HG03159 (cell line): ENCODE measurements around the gene PHKG1.
"Not testable (repeated sequence)": the region's sequence is repeated elsewhere in the genome, so short reads cannot be mapped to it uniquely, and the experiment has no call there.

Source experiments
- ATAC-seq: cut with Tn5 transposase; IDR thresholded peaks from one replicate; pipeline ENCODE4 v1.9.1; 2021; ENCODE audit warnings: mild to moderate bottlenecking, moderate library complexity; ENCODE audit not compliant: unreplicated experiment

The PHKG1 gene

DNA sequence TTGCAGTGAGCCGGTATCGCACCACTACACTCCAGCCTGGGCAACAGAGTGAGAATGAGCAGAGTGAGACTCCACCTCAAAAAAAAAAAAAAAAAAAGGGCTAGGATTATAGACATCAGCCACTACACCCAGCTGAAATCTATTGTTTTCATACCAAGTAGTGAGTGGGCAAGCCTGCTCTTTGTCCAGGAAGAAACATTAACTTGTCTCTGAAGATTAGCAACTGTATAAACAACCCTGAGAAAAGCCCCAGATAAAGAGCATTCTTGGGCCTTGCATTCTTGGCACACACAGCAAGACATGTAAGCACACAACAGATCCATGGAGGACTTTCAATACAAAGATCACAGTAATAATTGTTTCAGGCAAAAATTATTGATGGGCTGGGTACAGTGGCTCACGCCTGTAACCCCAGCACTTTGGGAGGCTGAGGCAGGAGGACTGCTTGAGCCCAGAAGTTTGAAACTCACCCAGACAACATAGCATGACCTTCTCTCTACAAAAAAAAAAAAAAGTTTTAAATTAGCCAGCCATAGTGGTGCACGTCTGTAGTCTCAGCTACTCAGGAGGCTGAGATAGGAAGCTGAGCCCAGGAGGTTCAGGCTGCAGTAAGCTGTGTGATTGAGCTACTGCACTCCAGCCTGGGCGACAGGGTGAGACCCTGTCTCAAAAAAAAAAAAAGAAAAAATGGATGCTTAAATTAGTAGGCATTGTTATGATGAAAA, 45.9 kb downstream of the PHKG1 start:
- no peak for ATAC-seq

DNA sequence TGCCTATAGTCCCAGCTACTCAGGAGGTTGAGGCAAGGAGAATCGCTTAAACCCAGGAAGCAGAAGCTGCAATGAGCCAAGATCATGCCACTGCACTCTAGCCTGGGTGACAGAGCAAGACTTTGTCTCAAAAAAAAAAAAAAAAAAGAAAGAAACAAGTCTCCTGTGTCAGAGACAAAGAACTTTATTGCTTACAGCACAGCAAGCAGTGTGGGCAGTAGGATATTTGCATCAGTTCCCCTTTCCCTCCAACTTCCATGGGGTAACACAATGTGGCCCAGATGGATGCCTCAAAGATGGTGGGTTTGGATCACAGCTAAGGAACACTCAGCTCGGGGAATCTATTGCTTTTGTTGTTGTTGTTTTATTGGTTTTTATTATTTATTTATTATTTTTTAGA, 47.0 kb downstream of the PHKG1 start:
- ATAC-seq: not testable (repeated sequence)

DNA sequence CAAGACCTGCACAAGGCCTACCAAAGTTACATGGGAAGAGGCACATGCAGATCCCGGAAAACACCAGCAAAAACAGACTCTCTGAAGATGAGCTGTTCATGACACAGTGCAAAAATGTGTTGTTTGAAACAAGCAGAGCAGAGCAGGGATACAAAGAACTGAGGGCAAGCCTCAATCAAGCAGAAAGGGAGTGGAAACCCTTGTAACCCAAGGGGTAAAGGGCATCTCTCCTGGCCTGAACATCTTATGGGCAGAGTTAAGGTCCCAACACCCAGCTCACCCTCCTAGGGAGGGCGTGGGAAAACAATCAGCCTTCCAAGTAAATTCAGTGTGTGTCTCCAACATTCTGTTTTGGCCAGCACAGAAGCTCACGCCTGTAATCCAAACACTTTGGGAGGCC, 52.0 kb downstream of the PHKG1 start:
- no peak for ATAC-seq

DNA sequence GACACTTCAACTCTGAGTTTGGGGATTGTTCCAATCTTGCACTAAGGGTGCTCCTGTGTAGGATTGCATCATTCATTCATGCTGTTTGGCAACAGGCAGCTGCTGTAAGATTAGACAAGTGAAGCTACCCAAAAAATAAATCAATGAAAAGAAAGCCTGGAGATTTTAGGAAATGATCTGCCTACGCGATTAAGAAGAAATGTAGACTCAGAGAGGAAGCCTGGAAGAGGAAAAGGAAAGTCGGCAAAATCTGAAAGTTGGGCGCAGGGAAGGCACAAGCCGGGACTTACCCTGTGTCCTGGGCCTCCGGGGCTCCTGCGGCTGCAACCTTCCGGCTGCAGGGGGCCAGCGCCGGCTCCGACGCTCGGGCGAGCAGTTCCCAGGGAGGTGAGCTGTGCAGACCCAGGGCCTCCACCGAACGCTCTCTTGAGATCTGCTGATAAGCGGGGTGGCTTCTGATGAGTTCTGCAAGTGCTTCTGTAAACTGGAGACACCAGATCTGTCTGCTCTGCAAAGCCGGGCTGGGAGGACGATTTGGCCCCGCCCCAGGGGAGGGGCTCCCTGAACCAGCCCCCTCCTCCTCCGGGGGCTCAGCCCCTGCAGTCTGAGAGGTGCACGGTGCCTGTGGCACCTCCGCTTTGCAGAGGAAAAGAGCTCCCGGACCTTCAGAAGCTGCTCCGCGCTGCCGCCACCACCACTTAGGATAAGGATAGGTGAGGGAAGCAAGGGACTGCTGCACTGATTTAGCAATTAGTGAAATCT, 58.9 kb downstream of the PHKG1 start:
- ATAC-seq: peak; percentile 95

DNA sequence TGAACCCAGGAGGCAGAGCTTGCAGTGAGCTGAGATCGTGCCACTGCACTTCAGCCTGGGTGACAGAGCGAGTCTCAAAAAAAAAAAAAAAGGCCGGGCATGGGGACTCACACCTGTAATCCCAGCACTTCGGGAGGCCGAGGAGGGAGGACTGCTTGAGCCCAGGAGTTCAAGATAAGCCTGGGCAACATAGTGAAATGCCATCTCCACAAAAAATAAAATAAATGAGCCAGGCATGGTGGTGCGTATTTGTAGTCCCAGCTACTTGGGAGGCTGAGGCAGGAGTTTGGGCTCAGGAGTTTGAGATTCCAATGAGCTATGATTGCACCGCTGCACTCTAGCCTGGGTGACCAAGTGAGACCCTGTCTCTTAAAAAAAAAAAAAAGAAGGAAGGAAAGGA, 60.2 kb downstream of the PHKG1 start:
- not testable (repeated sequence) for ATAC-seq

DNA sequence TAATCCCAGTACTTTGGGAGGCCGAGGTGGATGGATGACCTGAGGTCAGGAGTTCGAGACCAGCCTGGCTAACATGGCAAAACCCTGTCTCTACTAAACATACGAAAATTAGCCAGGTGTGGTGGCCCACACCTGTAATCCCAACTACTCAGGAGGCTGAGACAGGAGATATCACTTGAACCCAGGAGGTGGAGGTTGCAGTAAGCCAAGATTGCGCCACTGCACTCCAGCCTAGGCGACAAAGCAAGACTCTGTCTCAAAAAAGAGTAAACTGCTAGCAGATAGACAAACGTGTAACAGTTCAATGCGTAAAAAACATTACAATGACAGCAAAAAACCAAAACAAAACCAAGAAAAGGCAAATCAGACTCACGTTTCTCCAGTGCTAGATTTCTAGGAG, 61.2 kb downstream of the PHKG1 start:
- ATAC-seq: not testable (repeated sequence)

DNA sequence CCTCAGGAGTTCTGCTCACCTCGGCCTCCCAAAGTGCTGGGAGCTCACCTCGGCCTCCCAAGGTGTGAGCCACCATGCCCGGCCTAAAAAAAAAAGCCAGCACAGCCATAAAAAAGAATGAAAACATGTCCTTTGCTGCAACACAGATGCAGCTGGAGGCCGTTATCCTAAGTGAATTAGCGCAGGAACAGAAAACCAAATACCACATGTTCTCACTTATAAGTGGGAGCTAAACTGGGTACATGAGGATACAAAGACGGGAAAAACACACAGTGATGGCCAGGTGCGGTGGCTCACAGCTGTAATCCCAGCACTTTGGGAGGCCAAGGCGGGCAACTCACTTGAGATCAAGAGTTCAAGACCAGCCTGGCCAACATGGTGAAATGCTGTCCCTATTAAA, 62.4 kb downstream of the PHKG1 start:
- ATAC-seq: no peak
